Cortex of kidney (tissue), 1 donor: ENCODE data around the gene SPRY2.

Source experiments
- DNase-seq: peaks from one replicate; lab custom pipeline; 2025; lab: John Stamatoyannopoulos, UW

Gene SPRY2

DNA sequence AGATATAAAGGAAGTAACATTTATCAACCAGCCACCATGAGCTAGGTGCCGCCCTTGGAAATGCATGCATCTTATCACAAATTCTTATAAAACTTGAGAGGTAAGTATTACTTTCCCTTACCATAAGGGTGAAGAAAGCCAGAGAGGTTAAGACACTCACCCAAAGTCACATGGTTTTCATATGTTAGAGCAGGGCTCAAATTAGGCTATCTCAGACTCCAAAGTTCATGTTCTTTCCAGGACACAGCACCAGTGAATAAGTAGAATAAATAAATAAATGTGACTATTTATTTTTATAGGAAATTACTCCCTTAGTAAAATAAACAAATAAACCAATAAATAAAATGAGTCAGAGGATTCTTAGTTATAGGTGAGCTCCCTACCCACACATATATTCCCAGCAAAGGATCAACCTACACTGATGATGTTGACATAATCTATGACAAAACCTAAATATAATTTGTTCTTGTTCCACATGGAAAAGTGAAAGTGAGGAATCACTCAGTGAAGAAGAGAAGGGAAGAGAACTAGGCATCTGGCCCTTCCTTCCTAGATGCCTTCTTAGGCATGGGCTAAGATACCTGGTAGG lies 27.2 kb downstream of the SPRY2 start:
- DNase-seq: no peak

DNA sequence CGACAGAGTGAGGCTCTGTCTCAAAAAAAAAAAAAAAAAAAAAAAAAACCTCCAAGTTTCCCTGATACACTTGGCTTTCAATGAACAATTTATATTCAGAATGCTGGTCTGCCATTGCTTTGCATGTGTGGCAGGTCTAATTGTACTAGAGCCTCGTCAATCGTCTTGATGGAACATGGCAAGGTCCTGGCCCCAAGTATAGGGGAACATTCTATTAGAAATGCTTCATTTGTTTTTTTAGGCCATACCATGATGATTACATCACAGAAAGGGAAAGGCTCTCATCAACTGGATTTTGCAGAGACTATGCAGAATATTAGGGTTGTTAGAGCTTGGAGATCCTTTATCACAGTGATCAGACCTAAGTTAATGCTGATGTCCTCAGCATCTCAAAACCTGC lies 28.0 kb downstream of the SPRY2 start:
- no peak for DNase-seq

DNA sequence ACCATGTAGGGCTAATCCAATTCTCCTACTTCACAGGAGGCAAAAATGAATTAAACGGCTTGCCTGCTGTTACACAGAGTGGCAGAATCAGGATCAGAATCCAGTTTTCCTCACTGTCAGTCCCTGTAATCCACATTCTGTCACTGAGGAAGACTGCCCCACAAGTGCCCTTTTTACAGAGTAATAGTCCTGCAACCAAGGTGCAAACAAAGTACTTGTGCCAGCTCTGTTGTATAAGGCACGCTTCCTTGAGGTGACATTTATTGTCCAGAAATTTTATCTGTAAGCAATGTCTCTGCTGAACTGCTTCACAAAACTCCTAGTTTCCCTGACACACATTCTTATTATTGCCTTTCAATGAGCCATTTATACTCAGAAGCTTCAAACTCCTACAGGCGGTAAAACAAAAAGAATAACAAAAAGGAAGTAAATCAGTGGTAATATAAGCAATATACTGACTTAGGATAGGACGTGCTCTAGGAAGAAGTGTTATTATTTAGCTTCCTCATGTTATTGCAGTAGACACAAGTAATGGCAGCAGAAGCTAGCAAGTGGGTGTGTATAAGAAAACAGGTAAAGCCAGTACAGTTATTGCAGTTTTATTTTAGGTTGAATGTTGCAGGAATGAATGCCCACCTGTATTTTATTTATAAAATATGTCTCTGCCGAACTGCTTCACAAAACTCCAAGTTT lies 28.8 kb downstream of the SPRY2 start:
- DNase-seq: no peak

DNA sequence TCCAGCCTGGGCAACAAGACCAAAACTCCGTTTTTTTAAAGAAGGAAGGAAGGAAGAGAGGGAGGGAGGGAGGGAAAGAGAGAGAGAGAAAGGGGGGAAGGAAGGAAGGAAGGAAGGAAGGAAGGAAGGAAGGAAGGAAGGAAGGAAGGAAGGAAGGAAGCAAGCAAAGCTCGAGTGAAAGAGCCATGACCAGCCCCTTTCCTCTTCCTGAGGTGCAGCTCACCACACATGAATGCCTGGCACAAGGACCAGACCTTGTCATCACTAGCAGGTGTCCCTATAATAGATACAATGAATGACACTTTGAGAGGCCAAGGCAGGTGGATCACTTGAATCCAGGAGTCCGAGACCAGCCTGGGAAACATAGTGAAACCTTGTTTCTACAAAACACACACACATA lies 31.0 kb downstream of the SPRY2 start:
- no peak for DNase-seq

DNA sequence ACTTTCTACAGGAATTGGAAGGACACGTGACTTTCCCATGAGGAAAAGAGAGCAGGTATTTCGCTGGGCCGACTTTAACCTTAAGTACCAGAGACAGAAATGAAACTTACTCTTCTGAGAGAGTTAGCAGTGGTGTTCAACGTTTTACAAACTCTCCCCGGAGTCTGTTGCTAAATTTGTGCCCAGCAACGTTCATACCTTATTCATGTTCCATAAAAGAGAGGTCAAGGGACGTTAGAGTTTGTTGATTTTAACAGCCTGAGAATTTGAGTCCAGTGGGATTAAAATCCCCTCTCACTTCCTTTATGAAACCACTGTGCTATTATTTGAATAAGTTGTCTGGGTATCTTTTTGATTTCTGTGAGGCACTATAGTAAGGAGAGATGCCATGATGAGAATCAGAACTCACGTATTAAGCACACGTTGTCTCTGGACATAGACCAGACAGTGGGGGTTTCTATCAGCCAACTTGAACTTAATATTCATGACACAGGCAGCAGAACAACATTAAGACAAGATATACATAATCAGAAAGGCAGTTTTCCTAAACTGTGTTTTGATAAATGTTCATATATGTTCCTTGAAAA lies 33.4 kb downstream of the SPRY2 start:
- no peak for DNase-seq

DNA sequence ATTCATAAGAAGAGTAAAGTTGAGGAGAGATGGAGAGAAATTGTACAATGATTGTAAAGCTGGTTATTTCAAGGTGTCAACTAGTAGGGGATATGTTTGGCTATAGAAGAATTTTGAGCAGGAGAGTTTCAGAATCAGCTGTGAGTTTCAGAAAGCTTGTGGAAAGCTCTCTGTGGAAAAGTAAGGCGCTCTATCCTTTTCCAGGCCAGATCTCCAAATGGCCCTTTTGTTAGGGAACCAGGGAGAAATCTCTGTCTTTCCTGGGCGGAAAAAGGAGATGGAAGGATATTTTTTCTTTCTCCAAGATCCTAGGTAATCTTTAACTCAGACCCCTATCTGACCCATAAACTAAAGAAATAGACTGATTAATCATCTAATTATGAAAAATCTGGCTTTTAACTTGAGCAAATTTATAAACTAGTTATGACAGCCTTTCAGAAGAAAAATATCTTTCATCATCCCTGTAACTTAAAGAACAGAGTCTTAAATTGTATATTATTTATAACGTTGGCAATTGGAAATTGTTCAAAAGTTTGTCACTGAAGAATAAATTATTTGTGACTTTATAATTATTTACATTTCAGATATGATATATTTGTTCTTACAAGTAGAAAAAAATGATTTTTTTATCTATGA lies 34.5 kb downstream of the SPRY2 start:
- DNase-seq: no peak

DNA sequence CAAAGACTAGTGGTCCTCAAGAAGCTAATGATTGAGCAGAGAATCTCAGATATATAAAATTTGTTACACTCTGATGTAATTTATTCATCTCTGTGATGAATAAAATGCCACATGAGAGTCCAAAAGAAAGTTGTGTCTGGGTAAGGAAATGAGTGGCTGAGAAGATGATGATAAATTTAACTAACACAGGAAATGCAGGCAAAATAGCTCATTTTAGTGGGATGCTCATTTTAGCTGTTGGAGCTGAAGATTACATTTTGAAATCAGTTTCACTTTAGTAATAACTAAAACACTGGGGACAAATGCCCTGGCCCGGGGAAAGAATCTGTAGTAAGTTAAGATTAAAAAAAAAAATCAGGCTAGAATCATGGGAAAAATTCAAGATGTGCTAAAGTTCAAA lies 35.2 kb downstream of the SPRY2 start:
- no peak for DNase-seq

DNA sequence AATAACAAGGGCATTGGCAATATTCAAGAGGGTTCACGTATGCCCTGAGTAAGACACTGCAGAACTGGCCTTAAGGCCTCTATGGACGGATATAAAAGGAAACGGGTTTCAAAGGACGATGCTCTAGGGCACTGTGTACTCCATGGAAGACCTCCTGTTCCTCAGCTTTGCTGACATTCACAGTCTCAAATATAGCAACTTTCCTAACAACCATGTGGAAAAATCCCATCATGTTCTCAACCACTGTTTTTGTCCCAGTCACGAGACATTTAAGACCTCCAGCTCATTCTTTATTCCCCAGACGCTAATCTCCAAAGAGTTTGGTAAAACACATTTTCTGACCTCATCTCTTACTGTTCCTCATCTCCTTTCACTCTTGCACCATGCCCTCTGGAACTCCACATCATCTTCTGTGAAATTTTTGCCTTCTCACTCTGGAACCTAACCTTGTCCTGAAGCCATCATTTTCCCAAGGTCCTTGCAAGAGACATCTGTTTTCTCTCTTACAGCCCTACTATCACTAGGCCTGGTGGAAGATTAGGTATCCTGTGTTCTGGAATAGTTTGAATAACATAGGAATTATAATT lies 37.6 kb downstream of the SPRY2 start:
- no peak for DNase-seq

DNA sequence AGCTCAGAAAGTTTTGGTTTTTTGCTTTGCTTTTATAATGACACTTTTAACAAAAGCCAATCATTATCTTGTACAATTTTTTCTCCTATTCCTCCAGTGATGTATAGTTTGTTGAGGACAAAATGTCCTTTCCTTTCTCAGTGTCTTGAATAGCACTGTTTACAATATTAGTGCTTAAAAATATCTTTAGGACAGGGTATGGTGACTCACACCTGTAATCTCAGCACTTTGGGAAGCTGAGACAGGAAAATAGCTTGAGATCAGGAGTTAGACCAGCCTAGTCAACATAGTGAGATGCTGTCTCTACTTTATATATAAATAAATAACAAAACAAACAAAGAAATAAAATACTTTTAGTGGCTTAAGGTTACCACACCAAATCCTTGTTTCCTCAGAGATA lies 41.9 kb downstream of the SPRY2 start:
- DNase-seq: no peak

DNA sequence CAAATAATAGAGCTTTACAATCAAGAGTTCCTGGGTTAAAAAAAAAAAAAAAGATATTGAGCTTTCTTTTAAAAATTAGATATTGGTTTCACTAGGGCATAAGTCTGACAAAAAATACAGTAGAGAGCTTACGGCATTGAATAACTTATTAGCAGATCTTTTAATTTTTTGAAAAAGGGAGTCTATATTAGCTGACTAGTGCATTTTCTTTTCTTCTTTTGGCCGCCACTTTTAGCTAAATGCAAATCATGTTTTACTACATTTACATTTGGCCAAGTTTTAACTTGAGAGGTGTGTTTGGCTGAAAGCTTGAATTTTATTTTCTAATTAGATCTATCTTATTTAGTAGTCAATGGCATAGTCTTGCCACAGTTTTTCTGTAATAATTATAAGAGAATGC lies 43.4 kb downstream of the SPRY2 start:
- DNase-seq: no peak

DNA sequence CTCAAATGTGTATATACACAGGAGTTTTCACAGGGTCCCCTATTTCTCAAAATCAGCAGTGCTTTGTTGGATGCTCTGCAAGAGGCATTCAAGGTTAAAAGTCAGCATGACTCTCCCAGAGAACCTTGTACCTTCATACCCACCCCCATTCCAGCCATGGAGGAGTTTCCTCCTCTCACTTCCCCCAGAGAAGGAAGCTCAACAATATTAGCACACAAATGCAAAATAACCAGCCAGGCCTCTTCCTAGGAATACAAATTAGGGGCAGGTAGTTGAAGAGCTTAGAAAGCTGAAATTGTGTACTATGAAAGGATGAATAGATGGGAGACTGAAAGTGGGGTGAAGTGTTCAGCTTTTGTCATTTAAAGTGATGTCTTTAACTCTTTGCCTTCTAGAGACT lies 43.8 kb downstream of the SPRY2 start:
- no peak for DNase-seq

DNA sequence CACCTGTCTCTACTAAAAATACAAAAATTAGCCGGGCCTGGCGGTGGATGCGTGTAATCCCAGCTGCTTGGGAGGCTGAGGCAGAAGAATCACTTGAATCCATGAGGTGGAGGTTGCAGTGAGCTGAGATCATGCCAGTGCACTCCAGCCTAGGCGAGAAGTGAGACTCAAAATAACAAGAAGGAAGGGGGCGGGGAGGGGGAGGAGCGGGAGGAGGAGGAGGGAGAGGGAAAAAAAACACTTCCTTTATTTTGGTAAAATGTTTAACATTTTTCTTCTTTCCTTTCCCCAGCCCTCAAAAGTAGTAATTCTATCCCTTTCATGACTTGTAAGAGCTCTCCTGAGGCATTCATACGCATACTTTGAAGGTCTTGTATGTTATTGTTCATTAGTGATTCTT lies 44.3 kb downstream of the SPRY2 start:
- no peak for DNase-seq

DNA sequence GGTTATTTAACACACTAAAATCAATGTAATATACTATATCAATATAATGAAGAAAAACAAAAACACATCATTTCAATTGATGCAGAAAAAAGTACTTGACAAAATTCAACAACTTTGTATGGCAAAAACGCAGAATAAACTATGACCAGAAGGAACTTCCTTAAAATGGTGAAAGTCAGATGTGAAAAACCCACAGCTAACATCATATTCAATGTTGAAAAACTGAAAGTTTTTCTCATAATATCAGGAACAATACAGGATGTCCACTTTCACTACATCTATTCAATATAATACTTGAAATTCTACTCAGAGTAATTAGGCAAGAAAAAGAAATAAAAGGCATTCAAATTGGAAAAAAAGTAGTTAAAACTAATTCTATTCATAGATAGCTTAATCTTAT lies 50.3 kb downstream of the SPRY2 start:
- DNase-seq: no peak
